Skeletal muscle satellite cell (primary cell): ENCODE results near the gene MUC3A.
A peak's percentile ranks its signal among the peaks of the same experiment; 100 is the strongest.

ENCODE experiments used
- H3K27me3 ChIP-seq: 2 replicates; pipeline ENCODE4 v1.7.0; 2013; ENCODE audit warnings: low read length; ENCODE audit not compliant: control insufficient read depth, insufficient read depth
- H3K36me3 ChIP-seq: 2 replicates; pipeline ENCODE4 v1.7.0; 2013; ENCODE audit warnings: mild to moderate bottlenecking, control low read depth, low read length; ENCODE audit not compliant: insufficient read depth
- H3K4me1 ChIP-seq: 2 replicates; pipeline ENCODE4 v1.7.0; 2013; ENCODE audit warnings: low read length; ENCODE audit not compliant: control insufficient read depth, insufficient read depth
- H3K4me2 ChIP-seq: 2 replicates; pipeline ENCODE4 v1.7.0; 2013; ENCODE audit warnings: mild to moderate bottlenecking, low read length
- H3K4me3 ChIP-seq: 2 replicates; pipeline ENCODE4 v1.7.0; 2013; ENCODE audit warnings: low read length
- H3K9ac ChIP-seq: 2 replicates; pipeline ENCODE4 v1.7.0; 2013; ENCODE audit warnings: mild to moderate bottlenecking, low read depth, low read length, moderate library complexity
- H3K9me3 ChIP-seq: replicated peaks from 2 replicates; pipeline ENCODE4 v1.7.0; 2013; ENCODE audit warnings: mild to moderate bottlenecking, control low read depth, low read length

Gene MUC3A

DNA sequence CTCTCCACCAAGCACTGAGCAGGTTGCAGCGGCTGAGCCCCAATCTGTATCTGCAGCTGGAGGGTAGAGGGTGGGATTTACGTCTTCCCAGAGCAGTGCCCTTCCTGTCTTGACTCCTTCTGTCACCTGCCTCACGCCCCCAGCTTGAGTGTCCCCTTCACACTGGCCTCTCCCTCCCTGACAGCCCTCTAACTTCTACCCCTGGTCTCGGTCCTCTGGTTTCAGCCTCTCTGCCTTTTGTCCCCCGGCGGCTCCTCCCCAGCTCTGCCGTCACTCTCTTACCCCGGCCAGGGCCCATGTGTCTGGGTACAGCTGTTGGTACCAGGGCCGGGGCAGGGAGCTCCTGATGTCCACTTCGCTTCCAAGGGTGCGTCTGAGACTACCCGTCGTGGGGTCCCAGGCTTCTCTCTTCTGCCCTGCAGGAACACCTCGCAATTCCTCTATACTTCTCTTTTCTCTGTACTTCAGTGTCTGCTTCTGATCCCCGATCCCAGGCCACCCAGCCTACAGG, 654 bp downstream of the MUC3A start:
- peaks cover 61% of the 10 kb centered on the region for H3K27me3 ChIP-seq
- no peaks in the 10 kb centered on the region for H3K9me3 ChIP-seq
- H3K9ac ChIP-seq: no peak overlapping the region
- H3K36me3 ChIP-seq: no peaks in the 10 kb centered on the region
- no peak overlapping the region for H3K4me3 ChIP-seq
- H3K4me1 ChIP-seq: no peaks in the 10 kb centered on the region
- H3K4me2 ChIP-seq: no peak overlapping the region

DNA sequence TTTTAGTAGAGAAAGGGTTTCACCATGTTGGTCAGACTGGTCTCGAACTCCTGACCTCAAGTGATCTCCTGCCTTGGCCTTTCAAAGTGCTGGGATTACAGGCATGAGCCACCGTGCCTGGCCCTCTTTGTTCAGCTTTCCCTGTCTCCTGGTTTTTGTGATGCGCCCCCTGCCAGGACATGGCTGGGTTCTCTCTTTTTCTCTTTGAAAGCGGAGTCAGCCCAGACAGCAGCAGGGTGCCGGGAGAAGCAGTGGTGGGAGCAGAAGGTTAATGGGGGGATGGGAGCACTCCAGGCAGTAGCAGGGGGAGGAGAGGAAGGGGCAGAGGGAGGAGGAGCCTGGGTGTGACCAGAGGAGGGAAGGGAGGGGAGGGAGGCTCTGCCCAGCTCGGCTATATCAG, 1.8 kb downstream of the MUC3A start:
- Histone ChIP-seq H3K4me2 (no peak overlapping the region), H3K9me3 (no peaks in the 10 kb centered on the region), H3K4me3 (no peak overlapping the region), H3K27me3 (peaks cover 62% of the 10 kb centered on the region), H3K4me1 (no peaks in the 10 kb centered on the region), H3K36me3 (no peaks in the 10 kb centered on the region), H3K9ac (no peak overlapping the region)

- Histone ChIP-seq H3K9ac (no peak overlapping the region), H3K4me3 (no peak overlapping the region), H3K4me1 (no peaks in the 10 kb centered on the region), H3K4me2 (no peak overlapping the region), H3K36me3 (no peaks in the 10 kb centered on the region), H3K27me3 (peaks cover 62% of the 10 kb centered on the region), H3K9me3 (no peaks in the 10 kb centered on the region)
Measured at GRCh38 chr7:100951888-100952560, 2.7 kb downstream of the MUC3A start.

DNA sequence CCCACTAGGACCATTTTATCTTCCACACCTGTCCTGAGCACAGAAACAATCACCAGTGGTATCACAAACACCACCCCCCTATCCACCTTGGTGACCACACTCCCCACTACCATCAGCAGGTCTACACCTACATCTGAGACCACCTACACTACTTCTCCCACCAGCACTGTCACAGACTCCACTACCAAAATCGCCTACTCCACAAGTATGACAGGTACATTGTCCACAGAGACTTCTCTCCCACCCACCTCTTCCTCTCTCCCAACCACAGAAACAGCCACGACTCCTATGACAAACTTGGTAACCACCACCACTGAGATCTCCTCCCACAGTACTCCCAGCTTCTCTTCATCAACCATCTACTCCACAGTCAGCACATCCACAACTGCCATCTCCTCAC, 3.3 kb downstream of the MUC3A start:
- H3K9ac ChIP-seq: no peak overlapping the region
- peaks cover 62% of the 10 kb centered on the region for H3K27me3 ChIP-seq
- H3K4me2 ChIP-seq: no peak overlapping the region
- no peak overlapping the region for H3K4me3 ChIP-seq
- no peaks in the 10 kb centered on the region for H3K4me1 ChIP-seq
- H3K36me3 ChIP-seq: no peaks in the 10 kb centered on the region
- no peaks in the 10 kb centered on the region for H3K9me3 ChIP-seq

DNA sequence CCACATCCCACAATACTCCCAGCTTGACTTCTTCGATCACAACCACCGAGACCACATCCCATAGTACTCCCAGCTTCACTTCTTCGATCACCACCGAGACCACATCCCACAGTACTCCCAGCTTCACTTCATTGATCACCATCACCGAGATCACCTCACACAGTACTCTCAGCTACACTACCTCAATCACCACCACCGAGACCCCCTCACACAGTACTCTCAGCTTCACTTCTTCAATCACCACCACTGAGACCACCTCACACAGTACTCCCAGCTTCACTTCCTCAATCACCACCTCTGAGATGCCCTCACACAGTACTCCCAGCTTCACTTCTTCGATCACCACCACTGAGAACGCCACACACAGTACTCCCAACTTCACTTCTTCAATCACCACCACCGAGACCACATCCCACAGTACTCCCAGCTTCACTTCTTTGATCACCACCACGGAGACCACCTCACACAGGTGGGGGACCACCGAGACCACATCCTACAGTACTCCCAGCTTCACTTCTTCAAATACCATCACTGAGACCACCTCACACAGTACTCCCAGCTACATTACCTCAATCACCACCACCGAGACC, 8.6 kb downstream of the MUC3A start:
- Histone ChIP-seq H3K36me3 (no peaks in the 10 kb centered on the region), H3K4me1 (no peaks in the 10 kb centered on the region), H3K9me3 (no peaks in the 10 kb centered on the region), H3K4me3 (no peak overlapping the region), H3K4me2 (no peak overlapping the region), H3K27me3 (peaks cover 52% of the 10 kb centered on the region), H3K9ac (no peak overlapping the region)

GRCh38 chr7:100959894-100960293, 10.6 kb downstream of the MUC3A start:
- Histone ChIP-seq H3K9ac (no peak overlapping the region), H3K36me3 (no peaks in the 10 kb centered on the region), H3K4me2 (no peak overlapping the region), H3K9me3 (no peaks in the 10 kb centered on the region), H3K4me3 (no peak overlapping the region), H3K27me3 (peaks cover 56% of the 10 kb centered on the region), H3K4me1 (no peaks in the 10 kb centered on the region)

DNA sequence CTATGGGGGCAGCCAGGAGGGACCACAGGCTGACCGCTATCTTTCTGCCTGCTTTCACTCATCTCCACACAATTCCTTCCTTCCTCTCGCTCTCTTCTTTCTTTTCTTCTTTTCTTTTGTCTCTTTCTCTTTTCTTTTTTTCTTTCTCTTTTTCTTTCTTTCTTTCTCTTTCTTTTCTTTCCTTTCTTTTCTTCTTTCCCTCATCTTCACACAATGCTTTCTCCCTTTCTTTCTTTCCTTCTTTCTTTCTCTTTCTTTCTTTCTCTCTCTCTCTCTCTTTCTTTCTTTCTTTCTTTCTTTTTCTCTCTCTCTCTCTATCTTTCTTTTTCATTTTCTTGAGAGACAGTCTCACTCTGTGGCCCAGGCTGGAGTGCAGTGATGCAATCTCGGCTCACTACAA, 13.2 kb downstream of the MUC3A start:
- Histone ChIP-seq H3K9ac (no peak overlapping the region), H3K4me3 (no peak overlapping the region), H3K4me2 (no peak overlapping the region), H3K9me3 (no peaks in the 10 kb centered on the region), H3K27me3 (peaks cover 70% of the 10 kb centered on the region), H3K36me3 (no peaks in the 10 kb centered on the region), H3K4me1 (no peaks in the 10 kb centered on the region)

DNA sequence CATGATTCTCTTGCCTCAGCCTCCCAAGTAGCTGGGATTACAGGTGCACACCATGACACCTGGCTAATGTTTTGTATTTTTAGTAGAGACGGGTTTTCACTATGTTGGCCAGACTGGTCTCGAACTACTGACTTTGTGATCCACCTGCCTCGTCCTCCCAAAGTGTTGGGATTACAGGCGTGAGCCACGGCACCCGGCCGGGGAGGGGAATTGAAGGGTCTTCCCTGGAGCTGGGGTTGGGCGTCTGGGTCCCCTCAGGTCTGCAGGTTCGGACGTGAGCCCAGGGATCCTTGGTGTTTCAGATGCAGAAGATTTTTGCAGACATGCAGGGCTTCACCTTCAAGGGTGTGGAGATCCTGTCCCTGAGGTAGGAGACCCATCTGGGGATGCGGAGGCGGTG, 14.1 kb downstream of the MUC3A start:
- peaks cover 79% of the 10 kb centered on the region for H3K27me3 ChIP-seq

GRCh38 chr7:100963874-100964273, 14.5 kb downstream of the MUC3A start:
- H3K4me1 ChIP-seq: no peaks in the 10 kb centered on the region
- H3K36me3 ChIP-seq: no peaks in the 10 kb centered on the region
- H3K9ac ChIP-seq: no peak overlapping the region
- H3K4me2 ChIP-seq: no peak overlapping the region
- no peaks in the 10 kb centered on the region for H3K9me3 ChIP-seq
- H3K4me3 ChIP-seq: no peak overlapping the region
- H3K27me3 ChIP-seq: peaks cover 79% of the 10 kb centered on the region

More for the DNA sequence above, 14.1 kb downstream of the MUC3A start:
- Histone ChIP-seq H3K4me3 (no peak overlapping the region), H3K4me1 (no peaks in the 10 kb centered on the region), H3K36me3 (no peaks in the 10 kb centered on the region), H3K9me3 (no peaks in the 10 kb centered on the region), H3K4me2 (no peak overlapping the region), H3K9ac (no peak overlapping the region)

- no peak overlapping the region for H3K4me2 ChIP-seq
- H3K9me3 ChIP-seq: no peaks in the 10 kb centered on the region
- no peak overlapping the region for H3K4me3 ChIP-seq
- H3K9ac ChIP-seq: no peak overlapping the region
- no peaks in the 10 kb centered on the region for H3K4me1 ChIP-seq
- H3K27me3 ChIP-seq: peaks cover 78% of the 10 kb centered on the region
- H3K36me3 ChIP-seq: no peaks in the 10 kb centered on the region
Measured at GRCh38 chr7:100964630-100965029, 15.3 kb downstream of the MUC3A start.

DNA sequence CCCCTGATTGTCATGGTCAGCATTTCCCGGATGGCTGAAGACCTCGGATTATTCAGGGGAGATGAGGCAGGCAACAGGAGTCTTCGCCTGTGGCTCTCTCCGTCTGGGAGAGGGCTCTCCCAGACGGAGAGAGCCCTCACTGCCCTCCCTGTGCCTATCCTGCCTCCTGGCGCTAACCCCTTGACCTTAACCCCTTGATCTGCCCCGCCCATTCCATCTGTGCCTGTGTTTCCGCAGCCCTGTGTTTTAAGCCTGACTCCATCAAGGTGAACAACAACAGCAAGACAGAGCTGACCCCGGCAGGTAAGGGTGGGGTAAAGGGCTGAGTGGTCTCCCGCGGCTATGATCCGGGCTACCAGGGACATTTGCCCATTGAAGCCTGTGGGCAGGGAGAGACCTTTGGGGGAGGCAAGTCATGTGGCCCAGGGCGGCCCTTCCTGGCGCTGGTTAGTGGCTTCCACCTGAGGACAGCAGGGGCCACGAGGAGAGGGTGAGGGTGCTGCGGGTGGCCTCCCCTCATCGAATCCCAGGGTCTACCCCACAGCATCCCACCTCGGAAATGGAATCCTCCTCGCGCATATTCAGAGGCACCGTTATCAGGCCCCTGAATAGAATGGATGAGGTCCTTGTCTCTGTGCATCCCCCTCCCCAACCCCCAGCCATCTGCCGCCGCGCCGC, 15.8 kb downstream of the MUC3A start:
- peaks cover 77% of the 10 kb centered on the region for H3K27me3 ChIP-seq
- H3K36me3 ChIP-seq: no peaks in the 10 kb centered on the region
- H3K4me1 ChIP-seq: no peaks in the 10 kb centered on the region
- H3K4me2 ChIP-seq: peak overlapping the region; percentile 37
- no peak overlapping the region for H3K4me3 ChIP-seq
- no peaks in the 10 kb centered on the region for H3K9me3 ChIP-seq
- H3K9ac ChIP-seq: no peak overlapping the region
